A673 (cell line): ENCODE data around the gene ABCB9. TPM values are rescaled to one million over a fixed set of nuclear protein-coding genes. Genes with fewer than 3 reads are reported as not detected.

Source experiments
- BruUV-seq: library from RNA; stranded (reverse); fragments of 400-500 nt; replicated peaks from 2 replicates; lab custom pipeline; 2021; lab: Mats Ljungman, UMichigan
- CTCF ChIA-PET: fragments of 300-600 bp; sonication (Branson Sonifier 250); formaldehyde crosslinking; loops from one replicate; lab custom pipeline; 2022; ENCODE audit warnings: antibody characterized with exemption; lab: Charles Lee
- POLR2A ChIA-PET: fragments of 300-600 bp; sonication (Branson Sonifier 250); formaldehyde crosslinking; loops from one replicate; lab custom pipeline; 2022; ENCODE audit warnings: antibody characterized with exemption; ENCODE audit not compliant: low non-redundant PET; lab: Charles Lee
- DNase-seq: peaks from one replicate; pipeline ENCODE4 v3.0.0-alpha.2; 2015; ENCODE audit warnings: low spot score
- H3K27ac ChIP-seq: fragments of 200-600 bp; sonication (generic); 2 replicates; pipeline ENCODE4 v1.5.1; 2016; ENCODE audit warnings: mixed run types, low read depth, mild to moderate bottlenecking, mixed read lengths, antibody characterized with exemption, low read length; ENCODE audit not compliant: poor library complexity, severe bottlenecking
- H3K27me3 ChIP-seq: fragments of 200-600 bp; sonication (generic); replicated peaks from 2 replicates; pipeline ENCODE4 v1.6.1; 2017; ENCODE audit warnings: mixed run types, low read depth, mild to moderate bottlenecking, mixed read lengths, antibody characterized with exemption, low read length; ENCODE audit not compliant: insufficient read depth, poor library complexity
- H3K36me3 ChIP-seq: fragments of 200-600 bp; sonication (generic); 2 replicates; pipeline ENCODE4 v1.6.1; 2016; ENCODE audit warnings: mixed run types, mild to moderate bottlenecking, mixed read lengths, antibody characterized with exemption, low read length; ENCODE audit not compliant: insufficient read depth, poor library complexity, severe bottlenecking
- H3K4me1 ChIP-seq: fragments of 200-600 bp; sonication (generic); 2 replicates; pipeline ENCODE4 v1.6.1; 2017; ENCODE audit warnings: mixed run types, mild to moderate bottlenecking, mixed read lengths, antibody characterized with exemption, low read length; ENCODE audit not compliant: insufficient read depth, poor library complexity, severe bottlenecking
- H3K4me3 ChIP-seq: fragments of 200-600 bp; sonication (generic); 2 replicates; pipeline ENCODE4 v1.5.1; 2016; ENCODE audit warnings: low read depth, mixed run types, mild to moderate bottlenecking, mixed read lengths, low read length; ENCODE audit not compliant: poor library complexity, severe bottlenecking
- H3K9me3 ChIP-seq: fragments of 200-600 bp; sonication (generic); 2 replicates; pipeline ENCODE4 v1.6.1; 2016; ENCODE audit warnings: mixed run types, low read depth, mild to moderate bottlenecking, mixed read lengths, antibody characterized with exemption, low read length; ENCODE audit not compliant: poor library complexity, severe bottlenecking
- CTCF ChIP-seq: fragments of 300-800, 200-600 bp; sonication (generic); conservative IDR thresholded peaks from 2 replicates; pipeline ENCODE4 v1.5.1; 2017; ENCODE audit warnings: low read depth, mild to moderate bottlenecking, antibody characterized with exemption, low read length, moderate library complexity, mixed read lengths
- EZH2 ChIP-seq: fragments of 200-600 bp; sonication (generic); IDR thresholded peaks from 2 replicates; pipeline ENCODE4 v1.6.1; 2017; ENCODE audit warnings: borderline replicate concordance, low read depth, mild to moderate bottlenecking, mixed read lengths, antibody characterized with exemption, low read length; ENCODE audit not compliant: poor library complexity, severe bottlenecking
- intact Hi-C: fragments of 100-400 bp; cut with micrococcal nuclease; formaldehyde crosslinking; loops from one replicate; pipeline ENCODE4 v1.10.0; 2022; ENCODE audit not compliant: unreplicated experiment
- total RNA-seq: library from RNA; stranded (reverse); gene quantifications from 2 replicates; pipeline ENCODE4 v1.2.3, GENCODE V29; 2021

ABCB9 gene
- total RNA-seq, 1 experiment from 2014 or later, result 8.9 TPM

DNA sequence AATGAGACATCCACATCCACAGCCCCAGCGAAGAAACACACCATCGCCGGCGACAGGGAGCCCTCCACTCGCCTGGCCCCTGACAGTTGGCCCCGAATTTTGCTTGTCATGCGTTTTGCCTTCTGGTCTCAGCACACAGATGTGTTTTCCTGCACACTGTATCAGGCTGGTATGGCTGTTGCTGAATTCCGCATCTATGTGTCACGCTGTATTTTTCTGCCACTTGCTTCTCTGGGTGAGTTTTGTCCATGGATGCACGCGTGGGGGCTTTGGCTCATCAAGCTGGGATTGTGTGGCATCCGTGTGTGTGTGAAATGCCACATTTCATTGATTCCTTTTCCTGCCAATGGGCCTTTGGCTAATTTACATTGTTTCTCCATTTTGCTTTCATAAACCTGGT lies 40.7 kb upstream of the ABCB9 start:
- no peak for TF ChIP-seq EZH2
- no peak for TF ChIP-seq CTCF
- ChIA-PET POLR2A (no interaction called here), CTCF (no interaction called here)
- Histone ChIP-seq H3K4me1 (no peaks in the 10 kb centered on the region), H3K4me3 (no peak overlapping the region), H3K27me3 (no peaks in the 10 kb centered on the region), H3K27ac (no peak overlapping the region), H3K9me3 (no peaks in the 10 kb centered on the region), H3K36me3 (no peaks in the 10 kb centered on the region)
- BruUV-seq, result no TSS peak
- DNase-seq, result no peak
- intact Hi-C loops, result no loop called here

DNA sequence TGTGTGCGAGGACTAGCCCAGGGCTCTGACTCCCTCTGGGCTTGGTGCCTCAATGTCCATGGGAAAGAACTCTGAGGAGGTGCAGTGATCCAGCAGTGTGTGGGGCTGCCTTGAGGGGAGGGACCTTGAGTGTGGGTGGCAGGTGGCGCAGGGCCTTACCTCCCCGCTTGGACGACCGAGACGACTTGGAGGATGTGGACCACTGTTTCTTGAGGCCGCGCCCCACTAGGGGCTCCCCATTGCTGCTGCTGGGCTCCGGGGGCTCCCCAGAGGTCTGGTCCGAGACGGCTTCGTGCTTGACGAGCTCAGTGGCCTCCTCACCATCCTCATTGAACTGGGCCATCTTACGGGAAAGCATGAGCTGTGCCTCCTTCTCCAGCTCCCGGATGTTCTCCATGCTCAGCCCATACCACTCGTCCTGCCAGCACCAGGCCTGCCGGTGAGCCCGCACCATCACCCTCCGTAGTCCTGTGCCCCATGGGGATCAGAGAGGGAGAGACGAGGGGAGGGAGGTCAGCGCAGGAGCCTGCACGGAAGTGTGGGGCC lies 38.9 kb upstream of the ABCB9 start:
- Histone ChIP-seq H3K27me3 (no peaks in the 10 kb centered on the region), H3K9me3 (no peaks in the 10 kb centered on the region), H3K27ac (no peak overlapping the region), H3K4me3 (no peak overlapping the region), H3K36me3 (no peaks in the 10 kb centered on the region), H3K4me1 (no peaks in the 10 kb centered on the region)
- no peak for TF ChIP-seq EZH2
- no peak for TF ChIP-seq CTCF
- ChIA-PET POLR2A (no interaction called here), CTCF (no interaction called here)
- DNase-seq, result no peak
- intact Hi-C loops, result no loop called here
- BruUV-seq, result no TSS peak

GRCh38 chr12:123004287-123004686 lies 38.0 kb upstream of the ABCB9 start:
- intact Hi-C loops, result no loop called here
- CTCF ChIA-PET, result no interaction called here
- no peaks in the 10 kb centered on the region for H3K4me1 ChIP-seq
- no peak overlapping the region for H3K27ac ChIP-seq
- no TSS peak for BruUV-seq
- POLR2A ChIA-PET, result no interaction called here
- no peaks in the 10 kb centered on the region for H3K9me3 ChIP-seq
- DNase-seq, result no peak
- no peak for TF ChIP-seq EZH2
- no peak for TF ChIP-seq CTCF
- no peaks in the 10 kb centered on the region for H3K36me3 ChIP-seq
- no peaks in the 10 kb centered on the region for H3K27me3 ChIP-seq
- no peak overlapping the region for H3K4me3 ChIP-seq
